Breast epithelium (tissue), 3 donors: ENCODE data around the gene PRRT1.
A peak's percentile ranks its signal among the peaks of the same experiment; 100 is the strongest.

Experiments used
- CTCF ChIP-seq, 3 donors: fragments of 450-650 bp; IDR thresholded peaks; one replicate each; pipeline ENCODE4 v1.5.1; 2016 to 2017; ENCODE audit warnings: antibody characterized with exemption in 3 of 3, mild to moderate bottlenecking in 3 of 3, moderate library complexity in 3 of 3
- POLR2A ChIP-seq: fragments of 450-650 bp; IDR thresholded peaks from one replicate; pipeline ENCODE4 v1.6.1; 2016; ENCODE audit warnings: antibody characterized with exemption, mild to moderate bottlenecking, moderate library complexity
- POLR2AphosphoS5 ChIP-seq, 3 donors: sonication (generic); formaldehyde crosslinking; IDR thresholded peaks; one replicate each; pipeline ENCODE4 v1.6.1; 2017; ENCODE audit warnings: antibody characterized with exemption in 3 of 3

- TF ChIP-seq CTCF (IDR thresholded peaks at IDR 0.05) (no peak), POLR2AphosphoS5 (IDR thresholded peaks at IDR 0.05) (peak in 1 of 3 donors; percentile 17), POLR2A (peak; percentile 9)
These were observed 36.8 kb upstream of the PRRT1 start for GRCh38 chr6:32188381-32189068.
